GM19238 (cell line): ENCODE measurements around the gene FGFRL1.
"Not testable (repeated sequence)": the region's sequence is repeated elsewhere in the genome, so short reads cannot be mapped to it uniquely, and the experiment has no call there.

ENCODE experiments used
- DNase-seq: peaks from one replicate; pipeline ENCODE4 v3.0.0; 2011; ENCODE audit warnings: low spot score; ENCODE audit not compliant: insufficient read length

Gene FGFRL1

GRCh38 chr4:991451-992296 lies 19.8 kb upstream of the FGFRL1 start:
- DNase-seq: no peak

DNA sequence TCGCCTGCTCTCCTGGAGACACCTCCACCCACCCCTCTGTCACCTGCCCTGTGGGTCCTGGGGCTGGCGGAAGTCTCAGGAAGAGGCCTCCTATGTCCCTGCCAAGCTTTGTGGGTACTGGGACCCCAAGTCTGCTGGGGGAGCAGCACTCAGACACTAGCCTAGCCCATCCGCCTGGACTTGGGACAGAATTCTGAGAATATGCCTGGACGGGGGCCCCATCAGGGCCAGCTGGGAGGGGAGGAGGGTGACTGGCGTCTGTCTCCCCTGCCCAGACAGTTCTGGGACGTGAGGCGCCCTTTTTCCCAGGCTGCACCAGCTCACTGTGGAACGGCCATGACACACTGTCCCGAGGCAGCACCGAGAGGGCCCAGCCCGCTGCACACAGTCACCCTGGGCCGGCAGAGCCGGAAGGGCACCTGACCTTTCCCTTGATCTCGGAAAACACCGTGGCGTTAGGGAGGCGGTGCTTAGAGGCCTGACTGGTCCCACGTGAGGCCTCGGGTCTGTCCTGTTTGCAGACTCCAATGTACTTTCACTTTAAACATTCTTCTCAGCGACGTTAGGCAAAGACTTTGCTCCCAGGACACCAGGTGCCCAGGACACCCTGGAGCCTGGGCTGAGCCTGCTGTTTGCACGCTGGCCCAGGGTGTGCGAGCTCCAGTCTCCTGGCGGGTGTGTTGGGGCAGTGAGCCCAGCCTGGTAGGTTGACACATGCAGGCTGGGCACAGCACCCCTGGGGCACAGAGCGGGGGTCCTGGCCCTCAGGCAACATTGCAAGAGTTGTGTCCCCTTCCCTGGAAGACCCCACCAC lies 18.9 kb upstream of the FGFRL1 start:
- no peak for DNase-seq

- no peak for DNase-seq
Measured at GRCh38 chr4:993111-994029, 18.1 kb upstream of the FGFRL1 start, which contains the start of gene SLC26A1. Gene SLC26A1, minus strand, starts transcription at chr4:993404. Its CDS starts 1,701 bp downstream, at chr4:991703.

DNA sequence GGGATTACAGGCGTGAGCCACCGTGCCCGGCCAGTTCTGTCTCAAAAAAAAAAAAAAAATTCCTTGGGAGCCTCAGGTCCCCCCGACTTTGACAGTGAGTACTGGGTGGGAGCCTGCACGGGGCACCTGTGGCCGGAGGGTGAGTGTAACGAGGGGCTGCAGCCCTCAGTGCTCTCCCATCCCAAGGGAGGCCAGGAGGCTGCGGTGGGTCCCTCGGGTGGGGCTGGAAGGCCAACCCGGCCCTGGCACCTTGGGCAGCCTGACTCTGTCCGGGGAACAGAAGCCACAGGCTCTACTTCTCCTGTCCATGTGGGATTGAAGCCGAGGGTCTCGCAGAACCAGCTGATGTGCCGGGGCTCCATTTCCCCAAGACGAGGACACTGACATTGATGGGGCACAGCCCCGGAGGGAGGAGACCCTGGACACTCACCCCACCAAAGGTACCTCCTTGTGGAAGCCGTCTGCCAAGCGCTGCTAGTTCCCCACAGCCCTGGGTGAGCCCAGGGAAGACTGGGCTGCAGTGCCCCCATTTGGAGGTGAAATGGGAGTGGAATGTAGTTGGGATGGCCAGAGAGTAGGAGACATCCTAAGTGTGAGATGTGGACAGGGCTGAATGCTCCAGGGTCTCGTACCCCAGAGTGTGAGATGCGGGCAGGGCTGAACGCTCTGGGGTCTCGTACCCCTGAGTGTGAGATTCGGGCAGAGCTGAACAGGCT lies 16.0 kb upstream of the FGFRL1 start:
- no peak for DNase-seq

- DNase-seq: no peak
Measured at GRCh38 chr4:996030-996996, 15.1 kb upstream of the FGFRL1 start.

DNA sequence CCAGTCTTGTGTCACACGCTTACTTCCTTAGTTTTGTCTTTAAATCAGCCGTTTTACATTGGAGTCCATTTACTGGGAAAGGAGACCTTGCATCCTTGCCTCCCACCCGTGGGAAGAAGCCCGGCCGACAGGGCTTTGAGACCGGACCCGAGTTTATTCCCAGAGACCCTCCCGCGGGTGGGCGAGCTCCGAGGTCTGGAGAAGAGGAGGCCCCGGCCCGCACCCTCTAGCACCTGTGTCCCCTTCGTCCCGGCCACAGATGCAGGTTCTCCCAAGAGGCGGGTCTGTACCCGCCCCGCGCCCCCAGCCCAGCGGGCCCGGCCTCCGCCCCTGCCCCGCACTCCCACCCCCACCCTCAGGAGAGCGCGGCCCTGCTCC lies 14.4 kb upstream of the FGFRL1 start:
- no peak for DNase-seq

- DNase-seq: no peak
Measured at GRCh38 chr4:997375-998071, 13.9 kb upstream of the FGFRL1 start.

- DNase-seq: no peak
Measured at GRCh38 chr4:998096-998691, 13.2 kb upstream of the FGFRL1 start.

DNA sequence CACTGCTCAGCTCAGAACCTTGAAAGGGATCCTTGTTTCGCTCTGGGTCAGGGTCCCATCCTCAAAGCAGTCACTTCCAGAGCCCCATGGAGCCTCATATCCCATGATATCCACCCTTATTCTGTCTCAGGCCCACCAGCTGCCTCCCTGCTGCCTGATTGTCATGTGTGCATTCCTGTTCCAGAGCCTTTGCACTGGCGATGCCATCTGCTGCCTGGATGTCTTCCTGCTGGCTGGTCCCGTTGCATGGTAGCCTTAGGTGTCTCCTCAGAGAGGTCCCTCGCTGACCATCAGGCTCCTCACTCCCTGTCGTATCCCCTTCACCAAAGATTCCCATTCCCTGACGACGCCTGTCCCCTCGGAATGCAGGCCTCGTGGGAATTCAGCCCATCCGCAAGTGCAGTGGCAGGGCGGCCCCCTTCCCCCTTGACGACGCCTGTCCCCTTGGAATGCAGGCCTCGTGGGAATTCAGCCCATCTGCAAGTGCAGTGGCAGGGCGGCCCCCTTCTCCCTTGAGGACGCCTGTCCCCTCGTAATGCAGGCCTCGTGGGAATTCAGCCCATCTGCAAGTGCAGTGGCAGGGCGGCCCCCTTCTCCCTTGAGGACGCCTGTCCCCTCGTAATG lies 12.1 kb upstream of the FGFRL1 start:
- not testable (repeated sequence) for DNase-seq

DNA sequence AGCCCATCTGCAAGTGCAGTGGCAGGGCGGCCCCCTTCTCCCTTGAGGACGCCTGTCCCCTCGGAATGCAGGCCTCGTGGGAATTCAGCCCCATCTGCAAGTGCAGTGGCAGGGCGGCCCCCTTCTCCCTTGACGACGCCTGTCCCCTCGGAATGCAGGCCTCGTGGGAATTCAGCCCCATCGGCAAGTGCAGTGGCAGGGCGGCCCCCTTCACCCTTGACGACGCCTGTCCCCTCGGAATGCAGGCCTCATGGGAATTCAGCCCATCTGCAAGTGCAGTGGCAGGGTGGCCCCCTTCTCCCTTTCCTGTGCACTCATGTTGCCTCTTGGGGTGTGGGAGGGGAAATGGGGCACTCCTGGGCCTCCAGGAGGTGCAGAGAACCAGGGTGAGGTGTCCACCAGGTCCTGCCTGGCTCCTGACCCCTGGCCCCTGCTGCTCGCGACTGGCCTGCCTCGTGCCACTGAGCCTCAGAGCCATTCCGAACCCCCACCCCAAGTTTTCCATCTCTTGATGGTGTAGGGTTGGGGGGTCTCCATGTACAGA lies 11.5 kb upstream of the FGFRL1 start:
- DNase-seq: no peak

GRCh38 chr4:1000686-1001260 lies 10.7 kb upstream of the FGFRL1 start:
- no peak for DNase-seq

- no peak for DNase-seq
Measured at GRCh38 chr4:1001561-1002130, 9.8 kb upstream of the FGFRL1 start.

DNA sequence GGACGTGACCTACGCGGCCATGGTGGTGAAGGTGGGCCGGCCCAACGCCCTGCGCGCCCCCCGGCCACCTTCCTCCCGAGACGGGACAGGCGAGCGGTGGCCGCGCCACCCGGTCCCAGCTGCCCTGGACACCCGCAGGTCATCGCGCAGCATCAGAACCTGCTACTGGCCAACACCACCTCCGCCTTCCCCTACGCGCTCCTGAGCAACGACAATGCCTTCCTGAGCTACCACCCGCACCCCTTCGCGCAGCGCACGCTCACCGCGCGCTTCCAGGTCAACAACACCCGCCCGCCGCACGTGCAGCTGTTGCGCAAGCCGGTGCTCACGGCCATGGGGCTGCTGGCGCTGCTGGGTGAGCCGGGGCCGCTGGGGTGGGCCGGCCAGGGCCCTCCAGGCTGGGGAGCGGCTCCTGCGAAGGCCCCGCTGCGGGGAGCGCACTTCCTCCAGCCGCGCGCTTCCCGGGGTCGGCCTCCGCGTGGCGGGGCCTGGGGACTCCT lies 9.2 kb upstream of the FGFRL1 start:
- no peak for DNase-seq

- DNase-seq: no peak
Measured at GRCh38 chr4:1002631-1003251, 8.7 kb upstream of the FGFRL1 start.

- DNase-seq: no peak
Measured at GRCh38 chr4:1003271-1004070, 8.0 kb upstream of the FGFRL1 start.

- DNase-seq: no peak
Measured at GRCh38 chr4:1004071-1004418, 7.4 kb upstream of the FGFRL1 start.
